ENCODE results near the gene L1CAM.

GRCh38 chrX:153820601-153821000 lies 65.4 kb downstream of the L1CAM start:
- TF ChIP-seq POLR2A (IDR thresholded peaks at IDR 0.05) (no peak), CTCF (IDR thresholded peaks at IDR 0.05) (no peak), POLR2AphosphoS5 (IDR thresholded peaks at IDR 0.05) (no peak), EP300 (IDR thresholded peaks at IDR 0.05; ENCODE audit: low read depth) (no peak)
